Endothelial cell of umbilical vein (primary cell): ENCODE measurements around the gene SLC39A11. TPM values are rescaled to one million over a fixed set of nuclear protein-coding genes. Genes with fewer than 3 reads are reported as not detected.

Experiments
- BruUV-seq: library from RNA; stranded (reverse); fragments of 400-500 nt; replicated peaks from 2 replicates; lab custom pipeline; 2021; lab: Mats Ljungman, UMichigan
- CTCF ChIA-PET: fragments of 300-600, 350-600 bp; sonication (Branson Sonifier 250); formaldehyde crosslinking; loops from one replicate; lab custom pipeline; 2021; ENCODE audit warnings: antibody characterized with exemption, inconsistent platforms; lab: Charles Lee
- POLR2A ChIA-PET: fragments of 300-600, 350-600 bp; sonication (Branson Sonifier 250); formaldehyde crosslinking; loops from one replicate; lab custom pipeline; 2021; ENCODE audit warnings: antibody characterized with exemption, inconsistent platforms; lab: Charles Lee
- DNase-seq: peaks from one replicate; pipeline ENCODE4 v3.0.0-alpha.2; 2011; ENCODE audit warnings: low read depth, low spot score
- FAIRE-seq: peaks from 2 replicates; lab custom pipeline; 2011; peaks lifted over from hg19 to GRCh38; lab: Jason Lieb, UNC
- H2AFZ ChIP-seq: 2 replicates; pipeline ENCODE4 v1.6.0; 2012; ENCODE audit warnings: low read depth, low read length, control low read depth, inconsistent platforms
- H3K27ac ChIP-seq: 2 replicates; pipeline ENCODE4 v1.5.1; 2011; ENCODE audit warnings: low read depth, mild to moderate bottlenecking, control low read depth, low read length, moderate library complexity; ENCODE audit not compliant: insufficient read depth
- H3K27me3 ChIP-seq, 2 experiments: 2 replicates each; pipeline versions ENCODE4 v1.6.0 to v1.6.1; 2011; ENCODE audit warnings: low read length in 2 of 2, mixed read lengths in 1 of 2; ENCODE audit not compliant: control insufficient read depth in 2 of 2, insufficient read depth in 2 of 2
- H3K36me3 ChIP-seq, 2 experiments: 2 replicates in 1 of 2; 3 replicates in 1 of 2; pipeline ENCODE4 v1.5.1; 2011; ENCODE audit warnings: low read length in 2 of 2, mild to moderate bottlenecking in 1 of 2, moderate library complexity in 1 of 2; ENCODE audit not compliant: control insufficient read depth in 2 of 2, insufficient read depth in 2 of 2; ENCODE audit errors: extremely low read depth in 1 of 2
- H3K4me1 ChIP-seq: 3 replicates; pipeline ENCODE4 v1.5.1; 2011; ENCODE audit warnings: mild to moderate bottlenecking, low read length; ENCODE audit not compliant: control insufficient read depth, insufficient read depth; ENCODE audit errors: extremely low read depth
- H3K4me2 ChIP-seq: 2 replicates; pipeline ENCODE4 v1.6.1; 2011; ENCODE audit warnings: low read length, control low read depth, mixed read lengths; ENCODE audit not compliant: insufficient read depth
- H3K4me3 ChIP-seq, 3 experiments: fragments of 200-600 bp in 1 of 3; sonication (generic), shearing (Covaris generic) in 1 of 3; replicated peaks in 1 of 3; 2 replicates each; pipeline ENCODE4 v1.5.1; 2011 to 2016; ENCODE audit warnings: control low read depth in 3 of 3, low read length in 3 of 3, mild to moderate bottlenecking in 2 of 3, inconsistent platforms in 1 of 3, low read depth in 1 of 3, moderate library complexity in 1 of 3; ENCODE audit not compliant: insufficient read depth in 1 of 3
- H3K79me2 ChIP-seq: 2 replicates; pipeline ENCODE4 v1.6.0; 2012; ENCODE audit warnings: low read length, inconsistent platforms; ENCODE audit not compliant: control insufficient read depth, insufficient read depth
- H3K9ac ChIP-seq: replicated peaks from 2 replicates; pipeline ENCODE3; 2011; ENCODE audit warnings: low read length, control low read depth; ENCODE audit not compliant: insufficient read depth; ENCODE audit errors: extremely low read depth
- H3K9me1 ChIP-seq: replicated peaks from 3 replicates; pipeline ENCODE4 v1.6.0; 2011; ENCODE audit warnings: mild to moderate bottlenecking, low read length; ENCODE audit not compliant: control insufficient read depth, insufficient read depth; ENCODE audit errors: extremely low read depth
- H3K9me3 ChIP-seq: replicated peaks from 2 replicates; pipeline ENCODE4 v1.5.1; 2012; ENCODE audit warnings: low read length, inconsistent platforms; ENCODE audit not compliant: control insufficient read depth, insufficient read depth
- H4K20me1 ChIP-seq: replicated peaks from 2 replicates; pipeline ENCODE3; 2011; ENCODE audit warnings: mild to moderate bottlenecking, low read length; ENCODE audit not compliant: control insufficient read depth, insufficient read depth; ENCODE audit errors: extremely low read depth
- EZH2 ChIP-seq: IDR thresholded peaks from 2 replicates; pipeline ENCODE4 v1.6.1; 2012; ENCODE audit warnings: borderline replicate concordance, low read depth, mild to moderate bottlenecking, moderate library complexity, low read length, inconsistent platforms; ENCODE audit not compliant: severe bottlenecking
- FOS ChIP-seq: IDR thresholded peaks from 2 replicates; pipeline ENCODE4 v1.6.1; 2011; ENCODE audit warnings: mild to moderate bottlenecking, low read length, moderate library complexity, borderline replicate concordance; ENCODE audit not compliant: insufficient read depth
- GATA2 ChIP-seq: IDR thresholded peaks from 2 replicates; pipeline ENCODE4 v1.7.0; 2011; ENCODE audit warnings: low read depth, mild to moderate bottlenecking, moderate library complexity, mixed read lengths, low read length; ENCODE audit not compliant: insufficient read length, insufficient read depth
- JUN ChIP-seq: IDR thresholded peaks from 2 replicates; pipeline ENCODE4 v1.6.1; 2011; ENCODE audit warnings: borderline replicate concordance, low read depth; ENCODE audit not compliant: insufficient read length, insufficient read depth
- MYC ChIP-seq: IDR thresholded peaks from one replicate; pipeline ENCODE4 v1.6.1; 2011; ENCODE audit warnings: mild to moderate bottlenecking, low read depth, low read length
- POLR2A ChIP-seq: IDR thresholded peaks from 2 replicates; pipeline ENCODE4 v1.6.1; 2012; ENCODE audit warnings: low read depth, mild to moderate bottlenecking, control low read depth, low read length
- POLR2AphosphoS5 ChIP-seq: IDR thresholded peaks from 2 replicates; pipeline ENCODE4 v1.6.1; 2012; ENCODE audit warnings: low read depth, mild to moderate bottlenecking, control low read depth, low read length, moderate library complexity; ENCODE audit not compliant: insufficient read depth
- dilution Hi-C: fragments of 300-500 bp; cut with MboI; formaldehyde crosslinking; loops from one replicate; pipeline ENCODE4 v1.15.0; 2019; ENCODE audit warnings: low sequenced_read_pairs; ENCODE audit not compliant: extremely low pct_ligation_motif_present
- intact Hi-C: fragments of 100-400 bp; cut with micrococcal nuclease; formaldehyde crosslinking; loops from one replicate; pipeline ENCODE4 v1.10.0; 2022
- polyA plus RNA-seq, 4 experiments: library from polyadenylated mRNA; depleted of rRNA in 3 of 4; stranded (reverse) in 3 of 4; unstranded in 1 of 4; fragments of >200 nt; gene quantifications; 2 replicates each; pipeline versions ENCODE4 v1.2.1 to v1.2.3, GENCODE V29; 2011 to 2012; ENCODE audit warnings: missing spikeins in 1 of 4
- total RNA-seq: library from RNA; stranded (reverse); gene quantifications from 2 replicates; pipeline ENCODE4 v1.2.3, GENCODE V29; 2021
- TF ChIP-seq, protein P1 (sequence below): IDR thresholded peaks from 2 replicates; pipeline ENCODE4 v1.6.1; 2011; ENCODE audit not compliant: insufficient read depth, insufficient read length
- TF ChIP-seq, protein P2 (sequence below), 2 donors: IDR thresholded peaks; 1 replicate in 1 of 2; 2 replicates in 1 of 2; pipeline ENCODE4 v1.5.1; 2011; ENCODE audit warnings: low read length in 2 of 2, mild to moderate bottlenecking in 2 of 2, moderate library complexity in 2 of 2, control low read depth in 1 of 2, inconsistent platforms in 1 of 2, low read depth in 1 of 2; ENCODE audit not compliant: insufficient read depth in 1 of 2; ENCODE audit errors: extremely low read depth in 1 of 2

The SLC39A11 gene
- total and polyA plus RNA-seq, 2 donors (not counting 3 experiments of a cell fraction or from before 2014, with no cell fraction given), result 8.1 to 11.9 TPM

DNA sequence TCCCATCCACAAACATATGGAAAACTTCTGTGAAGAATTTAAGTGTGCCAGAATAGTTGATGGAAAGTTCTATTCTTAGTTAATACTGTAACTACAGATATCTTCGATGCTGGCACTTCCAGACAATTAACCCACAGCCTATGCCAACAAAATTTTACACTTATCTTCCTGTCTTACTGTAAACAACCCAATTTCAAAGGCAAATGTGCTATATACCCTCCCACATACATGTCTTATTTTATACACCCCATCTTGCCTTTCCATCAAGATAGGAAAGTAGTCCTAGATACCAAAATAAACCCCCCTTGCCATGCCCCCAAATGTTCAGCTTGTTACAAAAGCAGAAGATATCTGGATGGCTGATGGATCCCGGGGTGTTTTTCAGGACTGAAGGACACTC is 306.3 kb downstream of the SLC39A11 start:
- CTCF ChIA-PET, result no interaction called here
- TF ChIP-seq, protein P1, sequence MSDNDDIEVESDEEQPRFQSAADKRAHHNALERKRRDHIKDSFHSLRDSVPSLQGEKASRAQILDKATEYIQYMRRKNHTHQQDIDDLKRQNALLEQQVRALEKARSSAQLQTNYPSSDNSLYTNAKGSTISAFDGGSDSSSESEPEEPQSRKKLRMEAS, result no peak
- TF ChIP-seq MYC (no peak), POLR2AphosphoS5 (no peak)
- Histone ChIP-seq H3K27ac (no peak overlapping the region), H3K4me1 (no peaks in the 10 kb centered on the region), H3K4me3 (no peak overlapping the region), H4K20me1 (no peaks in the 10 kb centered on the region), H3K9me1 (no peaks in the 10 kb centered on the region), H3K79me2 (no peaks in the 10 kb centered on the region), H3K4me2 (no peak overlapping the region), H3K9ac (no peak overlapping the region), H3K36me3 (no peaks in the 10 kb centered on the region), H2AFZ (no peak overlapping the region), H3K27me3 (no peaks in the 10 kb centered on the region), H3K9me3 (no peaks in the 10 kb centered on the region)
- FAIRE-seq (no peak), DNase-seq (no peak)
- no TSS peak for BruUV-seq
- POLR2A ChIA-PET, result no interaction called here
- dilution Hi-C loops, result no loop called here
- intact Hi-C loops, result no loop called here

DNA sequence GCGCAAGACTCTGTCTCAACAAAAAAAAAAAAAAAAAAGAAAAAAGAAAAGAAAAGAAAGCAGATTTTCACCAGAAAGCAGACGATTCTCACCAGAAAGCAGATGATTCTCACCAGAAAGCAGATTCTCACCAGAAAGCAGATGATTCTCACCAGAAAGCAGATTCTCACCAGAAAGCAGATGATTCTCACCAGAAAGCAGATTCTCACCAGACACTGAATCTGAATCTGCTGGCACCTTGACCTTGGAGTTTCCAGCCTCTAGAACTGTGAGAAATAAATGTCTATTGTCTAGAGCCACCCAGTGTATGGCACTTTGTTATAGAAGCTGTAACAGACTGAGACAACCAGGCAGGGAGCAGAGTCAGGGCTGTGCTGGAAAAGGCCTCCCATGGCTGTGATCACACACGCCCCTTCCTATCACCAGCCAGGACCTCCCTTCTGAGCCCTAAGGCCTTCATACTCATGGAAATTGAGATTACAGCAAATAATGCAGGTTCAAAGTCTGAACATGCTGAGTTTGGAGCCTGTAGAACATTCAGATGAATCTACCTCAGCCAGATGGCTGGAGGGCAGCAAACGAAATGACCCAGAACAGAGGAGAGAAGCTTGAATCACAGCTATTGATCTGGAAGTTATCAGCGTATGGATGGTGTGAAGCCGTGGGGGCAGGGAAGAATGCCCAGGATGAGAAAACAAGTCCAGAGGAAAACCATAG is 309.3 kb downstream of the SLC39A11 start:
- POLR2A ChIA-PET, result no interaction called here
- H3K36me3 ChIP-seq, result no peaks in the 10 kb centered on the region
- no peaks in the 10 kb centered on the region for H4K20me1 ChIP-seq
- H3K27me3 ChIP-seq, result no peaks in the 10 kb centered on the region
- CTCF ChIA-PET, result no interaction called here
- H3K27ac ChIP-seq, result no peak overlapping the region
- no TSS peak for BruUV-seq
- no peak overlapping the region for H2AFZ ChIP-seq
- no peak overlapping the region for H3K4me2 ChIP-seq
- intact Hi-C loops, result no loop called here
- H3K9me3 ChIP-seq, result no peaks in the 10 kb centered on the region
- dilution Hi-C loops, result no loop called here
- TF ChIP-seq POLR2AphosphoS5 (no peak), POLR2A (no peak), MYC (no peak), FOS (no peak), EZH2 (no peak), GATA2 (no peak), JUN (no peak)
- TF ChIP-seq, protein P2, sequence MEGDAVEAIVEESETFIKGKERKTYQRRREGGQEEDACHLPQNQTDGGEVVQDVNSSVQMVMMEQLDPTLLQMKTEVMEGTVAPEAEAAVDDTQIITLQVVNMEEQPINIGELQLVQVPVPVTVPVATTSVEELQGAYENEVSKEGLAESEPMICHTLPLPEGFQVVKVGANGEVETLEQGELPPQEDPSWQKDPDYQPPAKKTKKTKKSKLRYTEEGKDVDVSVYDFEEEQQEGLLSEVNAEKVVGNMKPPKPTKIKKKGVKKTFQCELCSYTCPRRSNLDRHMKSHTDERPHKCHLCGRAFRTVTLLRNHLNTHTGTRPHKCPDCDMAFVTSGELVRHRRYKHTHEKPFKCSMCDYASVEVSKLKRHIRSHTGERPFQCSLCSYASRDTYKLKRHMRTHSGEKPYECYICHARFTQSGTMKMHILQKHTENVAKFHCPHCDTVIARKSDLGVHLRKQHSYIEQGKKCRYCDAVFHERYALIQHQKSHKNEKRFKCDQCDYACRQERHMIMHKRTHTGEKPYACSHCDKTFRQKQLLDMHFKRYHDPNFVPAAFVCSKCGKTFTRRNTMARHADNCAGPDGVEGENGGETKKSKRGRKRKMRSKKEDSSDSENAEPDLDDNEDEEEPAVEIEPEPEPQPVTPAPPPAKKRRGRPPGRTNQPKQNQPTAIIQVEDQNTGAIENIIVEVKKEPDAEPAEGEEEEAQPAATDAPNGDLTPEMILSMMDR (IDR thresholded peaks at IDR 0.05; ENCODE audit: extremely low read depth in 1 of 2, insufficient read depth in 1 of 2, low read depth in 1 of 2, low read length in 2 of 2), result no peak
- TF ChIP-seq, protein P1, result no peak
- DNase-seq (no peak), FAIRE-seq (no peak)
- H3K9ac ChIP-seq, result no peak overlapping the region
- H3K4me1 ChIP-seq, result no peaks in the 10 kb centered on the region
- H3K9me1 ChIP-seq, result no peaks in the 10 kb centered on the region
- H3K4me3 ChIP-seq, result no peak overlapping the region
- no peaks in the 10 kb centered on the region for H3K79me2 ChIP-seq
